GM18499 (cell line): ENCODE results near the gene FIGNL2.

Experiments
- ATAC-seq: cut with Tn5 transposase; IDR thresholded peaks from one replicate; pipeline ENCODE4 v1.9.1; 2021; ENCODE audit warnings: moderate number of reproducible peaks; ENCODE audit not compliant: insufficient read depth, unreplicated experiment

FIGNL2 gene

GRCh38 chr12:51860986-51861385 lies 12.5 kb upstream of the FIGNL2 start:
- no peak for ATAC-seq

GRCh38 chr12:51855586-51856428 lies 7.3 kb upstream of the FIGNL2 start:
- ATAC-seq, result no peak

- ATAC-seq, result no peak
Measured at GRCh38 chr12:51852404-51853137, 4.1 kb upstream of the FIGNL2 start.

GRCh38 chr12:51851413-51852124 lies 3.1 kb upstream of the FIGNL2 start:
- no peak for ATAC-seq

- no peak for ATAC-seq
Measured at GRCh38 chr12:51850965-51851299, 2.4 kb upstream of the FIGNL2 start.

- ATAC-seq, result no peak
Measured at GRCh38 chr12:51850081-51850964, 1.8 kb upstream of the FIGNL2 start.

GRCh38 chr12:51848841-51849735 lies 570 bp upstream of the FIGNL2 start:
- ATAC-seq, result no peak

GRCh38 chr12:51847643-51848325 lies 734 bp downstream of the FIGNL2 start:
- ATAC-seq, result no peak

- no peak for ATAC-seq
Measured at GRCh38 chr12:51846911-51847642, 1.4 kb downstream of the FIGNL2 start.

GRCh38 chr12:51846271-51846691 lies 2.2 kb downstream of the FIGNL2 start:
- no peak for ATAC-seq

GRCh38 chr12:51845482-51845881 lies 3.0 kb downstream of the FIGNL2 start:
- ATAC-seq, result no peak

GRCh38 chr12:51844854-51845253 lies 3.7 kb downstream of the FIGNL2 start:
- no peak for ATAC-seq

- no peak for ATAC-seq
Measured at GRCh38 chr12:51841727-51842126, 6.8 kb downstream of the FIGNL2 start.

GRCh38 chr12:51840966-51841365 lies 7.6 kb downstream of the FIGNL2 start:
- ATAC-seq, result no peak

GRCh38 chr12:51839310-51839947 lies 9.1 kb downstream of the FIGNL2 start:
- no peak for ATAC-seq

- ATAC-seq, result no peak
Measured at GRCh38 chr12:51838762-51839161, 9.8 kb downstream of the FIGNL2 start.

GRCh38 chr12:51838036-51838435 lies 10.5 kb downstream of the FIGNL2 start:
- ATAC-seq, result no peak
